Fibroblast of skin of back (primary cell): ENCODE data around the gene FOSL2.
A peak's percentile ranks its signal among the peaks of the same experiment; 100 is the strongest.

ENCODE experiments used
- DNase-seq: peaks from one replicate; pipeline ENCODE4 v3.0.0-alpha.2; 2013

FOSL2 gene

DNA sequence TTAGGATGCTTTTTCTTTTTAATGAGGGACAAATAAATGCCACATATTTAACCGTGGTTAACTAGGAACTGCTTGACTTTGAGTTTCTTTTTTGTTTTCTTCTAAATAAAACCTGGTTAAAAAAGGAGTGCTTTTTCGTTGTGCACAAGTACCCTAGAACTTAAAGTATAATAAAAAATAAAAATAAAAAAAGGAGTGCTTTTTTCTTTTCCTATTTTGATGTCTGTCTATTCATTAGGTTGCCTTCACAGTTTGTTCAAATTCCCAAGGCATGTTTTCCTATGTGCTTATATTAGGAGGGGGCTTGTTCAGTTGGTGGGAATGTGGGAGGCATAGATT lies 4.4 kb downstream of the FOSL2 start:
- DNase-seq, result no peak

- DNase-seq, result peak; percentile 70
Measured at GRCh38 chr2:28398101-28398834, 5.6 kb downstream of the FOSL2 start.

DNA sequence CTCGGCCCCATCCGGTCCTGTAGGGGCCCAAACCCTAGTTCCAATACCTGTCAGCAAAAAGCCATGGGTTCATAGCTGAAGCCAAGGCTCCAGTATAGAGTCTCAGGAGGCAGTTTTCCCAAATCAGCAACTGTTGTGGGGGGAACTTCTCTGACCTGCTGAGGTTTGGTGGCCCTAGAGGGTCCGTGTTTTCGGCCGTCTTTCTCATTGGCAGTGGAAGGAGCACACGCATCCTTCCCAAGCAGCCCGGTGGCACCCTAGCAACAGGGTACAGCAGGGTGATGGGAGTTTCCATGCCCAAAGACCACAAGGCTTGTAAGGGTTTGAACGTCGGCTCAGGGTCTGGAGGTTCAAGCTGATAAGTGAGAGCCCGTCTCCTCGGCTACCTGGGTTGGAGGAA lies 6.6 kb downstream of the FOSL2 start:
- no peak for DNase-seq

DNA sequence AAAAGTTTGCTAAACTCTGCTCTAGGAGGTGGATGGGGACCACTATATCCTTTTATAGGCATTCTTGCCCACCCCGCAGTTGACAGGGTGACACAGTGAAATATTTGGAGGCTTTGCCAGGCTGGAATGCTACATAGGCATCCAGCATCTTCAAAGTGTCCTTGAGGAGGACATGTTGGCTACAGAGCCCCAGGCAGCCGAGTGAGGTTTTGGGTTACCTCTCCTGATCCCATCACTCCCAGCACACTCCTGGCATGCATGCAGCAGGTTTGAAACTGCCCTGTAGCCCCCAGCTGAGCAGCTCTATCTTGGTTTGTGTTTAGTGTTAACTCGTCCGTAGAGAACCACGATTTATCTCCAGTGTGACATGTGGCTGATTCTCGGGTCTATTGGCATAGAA lies 7.3 kb downstream of the FOSL2 start:
- no peak for DNase-seq

DNA sequence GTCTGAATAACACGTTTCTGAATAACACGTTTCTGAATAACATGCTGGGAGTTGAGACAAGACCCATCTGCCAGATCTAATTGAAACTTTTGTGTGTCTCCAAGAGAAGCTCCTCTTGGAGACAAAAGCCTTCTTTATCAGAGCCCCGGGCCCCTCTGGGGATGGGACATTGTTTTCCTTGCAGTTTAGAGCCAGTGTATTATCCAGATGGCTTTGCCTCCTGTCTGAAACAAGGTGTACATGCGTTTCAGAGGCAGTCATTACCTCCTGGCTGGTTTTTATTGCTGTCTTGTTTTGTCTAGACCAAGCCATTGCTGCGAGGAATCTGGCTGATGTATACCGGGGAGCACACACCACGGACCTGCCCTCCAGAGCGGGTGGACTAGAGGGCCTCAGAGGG lies 7.8 kb downstream of the FOSL2 start:
- no peak for DNase-seq

- DNase-seq, result no peak
Measured at GRCh38 chr2:28400921-28401320, 8.3 kb downstream of the FOSL2 start.

DNA sequence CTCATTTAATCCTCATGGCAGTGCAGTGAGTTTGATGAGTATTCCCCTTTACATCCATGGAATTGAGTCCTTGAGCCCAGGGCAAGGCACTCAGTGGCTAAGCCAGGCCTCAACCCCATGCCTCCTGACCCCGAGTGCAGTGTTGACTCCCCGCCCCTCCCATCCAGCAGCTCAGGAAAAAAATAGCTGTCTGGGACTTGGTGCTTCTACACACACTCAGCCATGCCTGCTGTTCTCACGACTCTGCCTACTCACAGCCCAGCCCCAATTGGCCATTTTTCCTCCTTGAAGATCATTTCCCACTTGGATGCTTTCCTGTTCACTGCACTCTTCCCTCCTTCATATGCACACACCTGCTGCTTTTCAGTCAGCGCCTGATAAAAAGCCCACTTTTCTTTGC lies 8.8 kb downstream of the FOSL2 start:
- no peak for DNase-seq

DNA sequence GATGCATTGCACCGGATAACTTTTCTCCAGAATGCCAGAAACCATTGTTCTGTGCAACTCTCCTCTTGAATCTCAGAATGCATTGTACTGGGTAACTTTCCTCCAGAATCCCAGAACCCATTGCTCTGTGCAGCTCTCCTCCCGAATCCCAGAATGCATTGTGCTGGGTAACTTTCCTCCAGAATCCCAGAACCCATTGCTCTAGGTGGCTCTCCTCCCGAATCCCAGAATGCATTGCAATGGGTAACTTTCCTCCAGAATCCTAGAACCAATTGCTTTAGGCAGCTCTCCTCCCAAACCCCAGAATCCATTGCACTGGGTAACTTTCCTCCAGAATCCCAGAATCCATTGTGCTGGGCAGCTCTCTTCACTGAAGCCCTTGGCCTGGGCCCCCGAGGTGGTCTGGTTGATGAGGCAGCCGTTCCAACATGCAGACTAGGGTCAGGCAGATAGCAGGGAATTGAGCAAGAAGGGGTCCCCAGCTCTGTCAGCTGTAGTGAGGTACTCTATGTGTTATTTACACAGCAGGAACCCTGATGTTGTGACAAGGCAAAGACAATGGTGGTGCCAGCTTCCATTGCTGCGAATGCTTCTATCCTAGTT lies 9.4 kb downstream of the FOSL2 start:
- DNase-seq, result no peak

DNA sequence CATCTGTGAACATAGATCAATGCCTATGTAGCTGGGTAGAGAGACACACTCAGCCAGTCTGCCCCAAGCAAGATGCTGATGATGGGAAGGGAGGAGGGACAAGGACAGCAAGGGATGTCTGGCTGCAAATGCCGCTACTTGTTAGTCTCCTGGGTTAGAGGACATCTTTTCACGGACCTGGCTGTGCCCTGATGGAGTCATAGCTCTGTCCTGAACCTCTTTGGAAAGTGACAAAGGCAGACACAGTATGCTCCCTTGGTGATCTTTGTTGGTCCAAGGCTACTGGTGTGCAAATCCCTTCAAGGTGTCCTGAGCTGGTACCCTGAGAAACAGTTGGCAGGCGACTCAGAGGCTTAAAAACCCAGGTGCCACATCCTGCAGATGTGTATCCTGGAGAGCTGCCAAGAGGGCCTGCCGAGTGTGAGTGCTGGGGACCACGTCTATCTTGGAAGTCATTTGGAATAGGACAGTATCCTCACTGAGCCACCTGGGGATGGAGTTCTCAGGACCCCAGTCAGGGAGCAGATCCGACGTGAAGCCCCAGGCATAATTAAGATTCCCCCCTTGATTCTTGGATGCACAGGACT lies 10.8 kb downstream of the FOSL2 start:
- DNase-seq, result no peak

DNA sequence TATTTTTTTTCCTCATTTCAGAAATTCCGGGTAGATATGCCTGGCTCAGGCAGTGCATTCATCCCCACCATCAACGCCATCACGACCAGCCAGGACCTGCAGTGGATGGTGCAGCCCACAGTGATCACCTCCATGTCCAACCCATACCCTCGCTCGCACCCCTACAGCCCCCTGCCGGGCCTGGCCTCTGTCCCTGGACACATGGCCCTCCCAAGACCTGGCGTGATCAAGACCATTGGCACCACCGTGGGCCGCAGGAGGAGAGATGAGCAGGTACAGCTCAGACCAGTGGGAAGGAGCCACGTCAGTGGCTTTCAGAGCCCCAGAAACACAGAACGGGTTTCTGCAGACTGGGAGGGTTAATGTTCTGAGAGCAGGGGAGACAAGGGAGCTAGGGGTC lies 11.4 kb downstream of the FOSL2 start:
- DNase-seq, result no peak

- no peak for DNase-seq
Measured at GRCh38 chr2:28405537-28405936, 12.9 kb downstream of the FOSL2 start.

DNA sequence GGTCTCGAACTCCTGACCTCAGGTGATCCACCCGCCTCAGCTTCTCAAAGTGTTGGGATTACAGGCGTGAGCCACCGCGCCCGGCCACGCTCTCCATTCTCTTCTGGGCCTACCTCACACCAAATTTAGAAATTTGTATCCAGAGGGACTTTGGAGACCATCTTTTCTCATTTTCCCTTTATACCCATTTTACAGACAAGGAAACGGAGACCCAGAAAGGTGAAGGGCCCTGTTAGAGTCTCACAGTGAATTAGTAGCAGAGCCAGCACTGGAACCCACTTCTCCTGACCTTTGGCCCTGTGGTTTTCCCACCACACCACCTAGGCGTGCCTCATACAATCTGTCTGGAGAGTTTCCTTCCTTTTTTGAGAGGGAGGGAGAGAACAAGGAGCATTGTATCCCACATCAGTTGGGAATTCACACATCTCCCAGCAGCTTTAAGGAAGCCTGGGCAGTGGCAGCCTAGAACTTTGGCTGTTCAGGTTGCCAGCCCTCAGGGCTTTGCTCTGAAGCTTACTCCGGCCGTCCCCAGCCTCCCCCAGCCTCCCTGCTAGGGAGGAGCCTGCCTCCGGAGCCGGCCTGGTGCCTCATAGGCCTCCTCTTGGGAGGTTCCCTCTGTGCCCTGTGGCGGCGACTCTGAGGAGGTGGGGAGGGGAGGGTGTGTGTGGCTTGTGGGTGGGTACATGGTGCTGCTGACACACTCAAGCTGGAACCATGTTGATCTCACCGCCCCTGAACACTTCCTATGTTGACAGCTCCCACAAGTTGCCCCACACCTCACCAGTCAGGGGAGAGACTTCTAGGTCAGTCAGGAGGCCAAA lies 13.8 kb downstream of the FOSL2 start:
- DNase-seq, result peak; percentile 37

- DNase-seq, result no peak
Measured at GRCh38 chr2:28407131-28407975, 14.7 kb downstream of the FOSL2 start.

DNA sequence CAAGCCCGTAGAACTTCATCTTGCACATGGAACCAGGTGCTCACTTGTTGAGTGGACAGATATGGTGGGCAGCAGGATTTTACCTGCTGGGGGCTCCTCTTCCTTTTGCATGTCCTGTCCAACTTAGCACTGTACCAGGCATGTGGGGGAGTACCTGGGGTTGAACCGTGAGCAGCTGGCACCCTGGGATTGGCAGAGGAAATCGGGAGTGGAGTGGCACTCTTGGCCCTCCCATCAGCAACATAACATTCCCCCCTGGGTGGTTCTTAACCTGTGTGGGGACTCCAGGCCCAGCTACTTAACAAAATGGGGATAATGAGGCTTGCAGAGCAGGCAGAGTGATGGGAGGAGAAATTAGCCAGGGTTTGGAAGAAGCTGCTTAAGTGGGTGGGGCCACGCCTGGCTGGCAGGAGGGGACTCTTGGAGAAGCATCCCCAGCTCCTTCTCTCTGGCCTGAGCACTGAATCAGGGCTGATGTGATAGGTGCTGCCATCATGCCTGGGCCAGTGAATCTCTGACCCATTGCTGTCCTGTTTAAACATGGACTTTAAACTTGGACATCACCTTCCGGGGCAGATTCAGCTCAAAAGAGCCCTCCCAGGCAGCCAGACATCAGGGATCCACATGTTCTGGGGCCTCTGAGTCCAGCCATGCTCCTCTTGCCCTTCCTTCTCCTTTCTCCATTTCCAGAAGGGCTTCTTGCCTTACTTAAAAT lies 15.5 kb downstream of the FOSL2 start:
- no peak for DNase-seq

DNA sequence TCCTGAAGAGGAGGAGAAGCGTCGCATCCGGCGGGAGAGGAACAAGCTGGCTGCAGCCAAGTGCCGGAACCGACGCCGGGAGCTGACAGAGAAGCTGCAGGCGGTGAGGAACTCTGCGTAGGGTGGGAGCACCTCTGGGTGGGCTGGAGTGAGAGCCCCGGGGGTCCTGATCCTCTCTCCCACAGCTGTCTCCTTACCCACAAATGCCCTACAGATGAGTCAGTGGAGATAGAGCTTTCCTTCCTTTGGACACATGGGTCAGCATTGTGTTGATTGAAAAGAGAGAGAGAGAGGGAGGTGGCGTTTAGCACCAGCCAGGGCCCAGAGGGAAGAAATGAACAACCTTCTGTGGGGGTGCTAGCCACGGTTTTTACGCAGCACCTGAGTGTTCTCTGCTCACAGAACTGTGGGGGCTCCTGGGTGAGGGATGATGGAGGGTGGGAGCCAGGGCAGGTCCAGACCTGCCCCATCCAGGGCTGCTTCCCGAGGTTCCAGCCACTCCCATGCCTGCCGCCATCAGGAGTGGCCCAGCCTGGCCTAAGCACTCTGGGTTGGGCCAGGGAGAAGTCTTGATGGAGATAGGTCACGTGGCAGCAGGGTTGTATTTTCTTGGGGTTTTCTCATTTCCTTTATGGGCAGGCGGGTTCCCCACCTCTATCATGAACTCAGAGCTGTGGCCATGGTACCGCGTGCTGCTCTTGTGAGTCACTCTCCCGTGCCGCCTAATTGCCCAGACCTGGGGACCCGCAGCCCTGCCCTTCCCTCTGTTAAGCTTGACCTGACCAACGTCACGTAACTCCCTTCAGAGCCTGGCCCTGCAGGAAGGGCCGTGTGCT lies 16.3 kb downstream of the FOSL2 start:
- peak; percentile 67 for DNase-seq

GRCh38 chr2:28411166-28411755 lies 18.6 kb downstream of the FOSL2 start:
- DNase-seq, result no peak

GRCh38 chr2:28411956-28412609 lies 19.4 kb downstream of the FOSL2 start:
- no peak for DNase-seq

DNA sequence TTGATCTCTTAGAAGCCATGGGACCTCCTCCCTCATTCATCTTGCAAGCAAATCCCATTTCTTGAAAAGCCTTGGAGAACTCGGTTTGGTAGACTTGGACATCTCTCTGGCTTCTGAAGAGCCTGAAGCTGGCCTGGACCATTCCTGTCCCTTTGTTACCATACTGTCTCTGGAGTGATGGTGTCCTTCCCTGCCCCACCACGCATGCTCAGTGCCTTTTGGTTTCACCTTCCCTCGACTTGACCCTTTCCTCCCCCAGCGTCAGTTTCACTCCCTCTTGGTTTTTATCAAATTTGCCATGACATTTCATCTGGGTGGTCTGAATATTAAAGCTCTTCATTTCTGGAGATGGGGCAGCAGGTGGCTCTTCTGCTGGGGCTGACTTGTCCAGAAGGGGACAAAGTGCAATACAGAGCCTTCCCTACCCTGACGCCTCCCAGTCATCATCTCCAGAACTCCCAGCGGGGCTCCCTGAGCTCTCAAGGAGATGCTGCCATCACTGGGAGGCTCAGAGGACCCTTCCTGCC lies 20.0 kb downstream of the FOSL2 start:
- no peak for DNase-seq

DNA sequence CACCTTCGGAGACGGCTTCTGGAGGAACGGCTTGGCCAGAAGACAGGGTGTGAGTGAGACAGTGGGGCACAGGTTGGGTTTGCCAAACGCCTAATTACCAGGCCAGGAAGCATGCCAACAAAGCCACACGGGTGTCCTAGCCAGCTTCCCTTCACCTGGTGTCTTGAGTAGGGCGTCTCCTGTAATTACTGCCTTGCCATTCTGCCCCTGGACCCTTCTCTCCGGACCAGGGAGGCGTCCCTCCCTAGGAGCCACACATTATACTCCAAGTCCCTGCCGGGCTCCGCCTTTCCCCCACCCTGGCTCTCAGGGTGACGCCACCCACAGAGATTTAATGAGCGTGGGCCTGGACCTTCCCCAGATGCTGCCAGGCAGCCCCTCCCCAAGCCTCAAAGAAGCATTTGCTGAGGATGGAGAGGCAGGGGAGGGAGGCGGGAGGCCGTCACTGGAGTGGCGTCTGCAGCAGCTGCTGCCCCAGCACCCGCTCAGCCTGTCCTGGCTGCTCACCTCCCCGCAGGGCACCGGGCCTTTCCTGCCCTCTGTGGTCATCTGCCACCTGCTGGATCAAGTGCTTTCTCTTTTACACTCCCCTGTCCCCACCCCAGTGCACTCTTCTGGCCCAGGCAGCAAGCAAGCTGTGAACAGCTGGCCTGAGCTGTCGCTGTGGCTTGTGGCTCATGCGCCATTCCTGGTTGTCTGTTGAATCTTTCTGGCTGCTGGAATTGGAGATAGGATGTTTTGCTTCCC lies 20.7 kb downstream of the FOSL2 start:
- DNase-seq, result no peak
